Activated CD4-positive, alpha-beta T cell treated with anti-CD3 and anti-CD28 coated beads, Interleukin-10, Interleukin-2, amounts not matched to agents 100 ng/mL and 50 ng/mL, durations not matched to agents 16 hours and 8 hours (primary cell): Measurements from ENCODE around the gene CD302.
"Not testable (repeated sequence)": the region's sequence is repeated elsewhere in the genome, so short reads cannot be mapped to it uniquely, and the experiment has no call there.

Experiments
- DNase-seq: peaks from one replicate; pipeline ENCODE4 v3.0.0-alpha.2; 2020

Gene CD302, protein sequence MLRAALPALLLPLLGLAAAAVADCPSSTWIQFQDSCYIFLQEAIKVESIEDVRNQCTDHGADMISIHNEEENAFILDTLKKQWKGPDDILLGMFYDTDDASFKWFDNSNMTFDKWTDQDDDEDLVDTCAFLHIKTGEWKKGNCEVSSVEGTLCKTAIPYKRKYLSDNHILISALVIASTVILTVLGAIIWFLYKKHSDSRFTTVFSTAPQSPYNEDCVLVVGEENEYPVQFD

GRCh38 chr2:159797543-159798375 is at the start of gene CD302:
TSS of gene CD302 (minus strand) at chr2:159798208. CDS start at chr2:159798198, 10 bp downstream.
- DNase-seq: peak; percentile 18

GRCh38 chr2:159846564-159846963 is 48.6 kb upstream of the CD302 start:
- no peak for DNase-seq

DNA sequence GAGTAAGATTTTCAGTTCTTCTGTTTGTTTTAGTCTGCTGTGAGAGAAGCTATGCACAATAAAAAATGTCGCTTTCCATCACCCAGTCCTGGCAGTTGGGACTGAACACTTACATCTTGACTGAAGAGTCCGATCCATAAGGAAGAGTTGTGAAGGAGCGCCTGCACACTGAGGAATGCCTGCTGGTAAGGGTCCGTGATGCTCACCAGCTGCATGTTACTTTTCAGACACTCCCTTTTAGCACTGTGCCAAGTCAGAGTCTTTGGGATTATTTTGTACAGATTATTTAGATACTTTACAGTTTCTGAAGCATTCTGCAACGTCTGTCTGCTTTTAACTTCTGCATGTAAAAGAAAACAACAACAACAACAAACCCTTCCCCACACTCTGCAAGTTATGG is 42.6 kb upstream of the CD302 start:
- no peak for DNase-seq

- DNase-seq: no peak
Measured at GRCh38 chr2:159832858-159833257, 34.9 kb upstream of the CD302 start.

GRCh38 chr2:159832026-159832425 is 34.0 kb upstream of the CD302 start:
- DNase-seq: no peak

GRCh38 chr2:159829376-159829775 is 31.4 kb upstream of the CD302 start:
- DNase-seq: no peak

- DNase-seq: no peak
Measured at GRCh38 chr2:159828738-159829137, 30.7 kb upstream of the CD302 start.

- not testable (repeated sequence) for DNase-seq
Measured at GRCh38 chr2:159822478-159822833, 24.4 kb upstream of the CD302 start.

GRCh38 chr2:159821775-159822477 is 23.9 kb upstream of the CD302 start:
- DNase-seq: not testable (repeated sequence)

GRCh38 chr2:159818940-159819339 is 20.9 kb upstream of the CD302 start:
- no peak for DNase-seq

- DNase-seq: no peak
Measured at GRCh38 chr2:159817283-159817682, 19.3 kb upstream of the CD302 start.

GRCh38 chr2:159811232-159811631 is 13.2 kb upstream of the CD302 start:
- DNase-seq: no peak

- DNase-seq: no peak
Measured at GRCh38 chr2:159808032-159808425, 10.0 kb upstream of the CD302 start.

GRCh38 chr2:159807183-159808031 is 9.4 kb upstream of the CD302 start:
- DNase-seq: peak; percentile 31

GRCh38 chr2:159804941-159805340 is 6.9 kb upstream of the CD302 start:
- no peak for DNase-seq

GRCh38 chr2:159803235-159803962 is 5.4 kb upstream of the CD302 start:
- DNase-seq: peak; percentile 28

- DNase-seq: no peak
Measured at GRCh38 chr2:159802673-159803072, 4.7 kb upstream of the CD302 start.

DNA sequence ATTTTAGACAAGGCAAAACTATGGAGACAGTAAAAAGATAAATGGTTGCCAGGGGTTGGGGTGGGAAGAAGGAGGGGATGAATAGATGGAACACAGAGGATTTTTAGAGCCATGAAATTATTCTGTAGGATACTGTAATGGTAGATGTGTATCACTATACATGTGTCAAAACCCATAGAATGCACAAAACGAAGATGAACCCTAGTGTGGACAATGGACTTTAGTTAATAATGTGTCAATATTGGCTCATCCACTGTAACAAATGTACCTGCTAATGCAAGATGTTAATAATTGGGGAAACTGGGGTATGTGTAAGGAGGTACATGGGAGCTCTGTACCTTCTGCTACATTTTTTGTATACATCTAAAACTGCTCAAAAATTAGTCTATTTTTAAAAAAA is 1.8 kb upstream of the CD302 start:
- no peak for DNase-seq

DNA sequence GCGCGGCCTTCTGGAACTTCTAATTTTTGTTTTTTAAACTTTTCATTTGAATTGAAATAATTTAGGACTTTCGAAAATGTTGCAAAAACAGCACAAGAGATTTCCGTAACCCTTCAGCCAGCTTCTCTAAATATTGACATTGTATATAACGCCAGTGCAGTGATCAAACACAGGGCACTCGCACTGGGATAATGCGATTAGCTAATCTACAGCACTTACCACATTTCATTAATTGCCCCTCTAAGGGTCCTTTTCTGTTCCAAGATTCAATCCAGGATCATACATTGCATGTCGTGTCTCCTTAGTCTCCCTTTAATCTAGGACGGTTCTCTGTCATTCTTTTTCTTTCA is 343 bp upstream of the CD302 start:
- DNase-seq: no peak

DNA sequence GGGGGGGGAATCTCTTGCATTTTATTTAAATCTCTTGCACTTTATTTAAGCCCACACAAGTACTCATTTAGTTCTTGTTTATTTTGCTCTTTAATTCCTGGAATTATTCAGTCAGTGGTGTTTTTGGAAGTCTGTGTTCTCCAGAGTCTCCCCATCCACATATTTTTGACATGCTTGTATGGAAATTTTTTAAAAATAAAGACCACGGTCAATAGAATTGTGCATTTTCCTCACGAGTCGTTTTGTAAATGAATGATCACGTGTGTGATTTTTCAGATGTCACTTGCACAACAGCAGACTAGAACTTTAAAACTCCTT is 824 bp downstream of the CD302 start:
- no peak for DNase-seq

GRCh38 chr2:159795841-159796690 is 1.9 kb downstream of the CD302 start:
- no peak for DNase-seq

GRCh38 chr2:159793326-159793725 is 4.7 kb downstream of the CD302 start:
- no peak for DNase-seq
